ENCODE data around the gene PRKCI.
A peak's percentile ranks its signal among the peaks of the same experiment; 100 is the strongest.
"Not testable (repeated sequence)": the region's sequence is repeated elsewhere in the genome, so short reads cannot be mapped to it uniquely, and the experiment has no call there.

PRKCI gene

GRCh38 chr3:170189398-170190256 lies 32.6 kb upstream of the PRKCI start:
- DNase-seq (ENCODE audit: low read depth) = no peak
- TF ChIP-seq CTCF (conservative IDR thresholded peaks at IDR 0.05; ENCODE audit: control insufficient read depth, insufficient read depth, low read depth, low read length) = no peak
- H3K4me3 ChIP-seq (ENCODE audit: control insufficient read depth, low read depth, low read length) = no peak overlapping the region

- DNase-seq (ENCODE audit: low read depth); H3K4me3 ChIP-seq (ENCODE audit: control insufficient read depth, low read depth, low read length): not testable (repeated sequence)
Measured at GRCh38 chr3:170195759-170196158, 26.5 kb upstream of the PRKCI start.

- DNase-seq (ENCODE audit: low read depth) = peak; percentile 43
- no peak overlapping the region for H3K4me3 ChIP-seq (ENCODE audit: control insufficient read depth, low read depth, low read length)
- TF ChIP-seq CTCF (conservative IDR thresholded peaks at IDR 0.05; ENCODE audit: control insufficient read depth, insufficient read depth, low read depth, low read length) = no peak
Measured at GRCh38 chr3:170196833-170197232, 25.4 kb upstream of the PRKCI start.

- TF ChIP-seq CTCF (conservative IDR thresholded peaks at IDR 0.05; ENCODE audit: control insufficient read depth, insufficient read depth, low read depth, low read length) = no peak
- H3K4me3 ChIP-seq (ENCODE audit: control insufficient read depth, low read depth, low read length) = no peak overlapping the region
- no peak for DNase-seq (ENCODE audit: low read depth)
Measured at GRCh38 chr3:170200987-170201386, 21.2 kb upstream of the PRKCI start.

- H3K4me3 ChIP-seq (ENCODE audit: control insufficient read depth, low read depth, low read length) = no peak overlapping the region
- no peak for DNase-seq (ENCODE audit: low read depth)
- TF ChIP-seq CTCF (conservative IDR thresholded peaks at IDR 0.05; ENCODE audit: control insufficient read depth, insufficient read depth, low read depth, low read length) = no peak
Measured at GRCh38 chr3:170201527-170201926, 20.7 kb upstream of the PRKCI start.

GRCh38 chr3:170203457-170203856 lies 18.8 kb upstream of the PRKCI start:
- no peak for TF ChIP-seq CTCF (conservative IDR thresholded peaks at IDR 0.05; ENCODE audit: control insufficient read depth, insufficient read depth, low read depth, low read length)
- no peak overlapping the region for H3K4me3 ChIP-seq (ENCODE audit: control insufficient read depth, low read depth, low read length)
- no peak for DNase-seq (ENCODE audit: low read depth)

- H3K4me3 ChIP-seq (ENCODE audit: control insufficient read depth, low read depth, low read length) = no peak overlapping the region
- DNase-seq (ENCODE audit: low read depth) = no peak
Measured at GRCh38 chr3:170204023-170204472, 18.2 kb upstream of the PRKCI start.

More at GRCh38 chr3:170204023-170204472, 18.2 kb upstream of the PRKCI start:
- no peak for TF ChIP-seq CTCF (conservative IDR thresholded peaks at IDR 0.05; ENCODE audit: control insufficient read depth, insufficient read depth, low read depth, low read length)
